NCI-H524 (cell line): Measurements from ENCODE around the gene CREG1.
A peak's percentile ranks its signal among the peaks of the same experiment; 100 is the strongest.

ENCODE experiments used
- DNase-seq, 2 experiments: peaks; one replicate each; lab custom pipeline; 2025; lab: John Stamatoyannopoulos, UW

The CREG1 gene

DNA sequence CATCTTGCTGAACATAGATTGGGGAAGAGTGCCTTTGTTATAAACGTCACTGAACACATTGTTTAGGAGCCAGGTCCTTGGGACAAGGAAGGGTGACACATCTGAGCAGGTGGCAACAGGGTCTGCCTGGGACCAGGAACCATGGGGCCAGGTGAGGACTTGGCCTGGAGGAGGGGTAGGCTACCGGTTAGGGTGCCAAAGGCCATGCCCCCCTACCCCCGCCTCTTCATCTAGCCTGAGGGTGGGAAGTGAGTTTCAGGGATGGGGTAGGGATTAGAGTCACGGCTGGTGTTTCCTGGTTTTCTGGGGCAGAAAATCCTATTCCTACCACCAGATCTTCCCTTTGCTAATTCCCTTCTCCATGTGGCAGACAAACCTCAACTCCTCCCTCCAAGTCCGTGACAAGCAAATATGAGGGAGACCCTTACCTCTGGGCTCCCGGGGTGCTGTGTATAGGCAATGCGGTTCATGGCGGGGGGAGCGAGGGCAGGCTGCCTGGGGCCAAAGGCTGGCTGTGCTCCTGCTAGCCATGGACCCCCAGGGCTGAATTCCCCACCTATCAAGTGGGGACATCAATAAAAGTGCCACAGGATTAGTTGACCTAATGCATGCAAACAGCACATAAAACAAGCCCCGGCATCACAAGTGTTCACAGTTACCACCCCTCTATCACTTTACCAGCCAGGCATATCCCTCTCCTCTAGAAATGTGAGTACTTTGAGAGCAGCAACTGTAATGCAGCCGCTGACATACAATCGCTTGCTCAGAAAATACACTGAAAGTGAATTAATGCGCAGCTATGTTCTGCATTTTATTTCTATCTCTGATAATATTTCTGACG, 49.7 kb downstream of the CREG1 start:
- no peak for DNase-seq

DNA sequence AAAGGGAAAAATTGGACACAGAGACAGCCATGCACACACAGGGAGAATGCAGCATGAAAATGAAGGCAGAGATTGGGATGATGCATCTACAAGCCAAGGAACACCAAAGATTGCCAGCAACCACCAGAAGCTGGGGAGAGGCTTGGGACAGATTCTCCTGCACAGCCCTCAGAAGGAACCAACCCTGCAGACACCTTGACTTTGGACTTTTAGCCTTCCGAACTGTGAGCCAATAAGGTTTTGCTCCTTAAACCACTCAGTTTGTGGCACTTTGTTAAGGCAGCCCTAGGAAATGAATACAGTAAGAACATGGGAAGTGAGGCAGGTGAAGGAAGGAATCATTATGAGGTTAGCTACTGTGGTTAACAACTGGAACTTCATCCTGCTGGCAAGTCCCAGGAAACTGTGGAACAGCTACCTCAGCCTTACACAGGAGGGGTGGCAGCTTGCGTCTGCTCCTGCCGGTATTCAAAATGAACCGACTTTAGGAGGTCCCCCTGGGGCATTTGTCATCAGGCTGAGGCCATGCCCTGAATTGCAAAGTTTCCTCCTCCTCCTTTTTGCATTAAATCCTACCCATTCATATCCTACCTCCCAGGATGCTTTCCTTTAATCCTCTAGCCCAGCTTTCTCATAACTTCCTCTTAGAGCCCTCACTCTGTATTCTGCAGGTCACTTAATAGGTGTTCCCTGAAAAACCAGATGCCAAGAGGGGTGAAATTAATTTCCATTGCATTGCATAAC, 50.7 kb downstream of the CREG1 start:
- no peak for DNase-seq

DNA sequence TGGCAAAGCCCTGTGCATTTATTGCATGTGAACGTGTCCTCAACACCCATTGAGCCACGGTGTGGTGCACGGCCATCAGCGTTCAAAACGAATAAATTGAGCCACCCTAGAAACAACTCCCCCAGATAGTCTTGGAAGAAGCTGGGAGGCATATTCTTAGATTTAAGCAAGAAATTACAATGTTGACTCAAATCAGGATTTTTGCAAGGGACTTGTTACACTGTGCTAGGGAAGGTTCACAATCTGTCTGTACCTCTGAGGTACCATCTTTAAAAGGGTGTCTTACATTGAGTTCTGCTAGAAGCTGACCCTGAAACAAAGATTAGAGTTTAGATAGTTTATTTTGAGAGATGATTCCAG, 51.4 kb downstream of the CREG1 start:
- no peak for DNase-seq

DNA sequence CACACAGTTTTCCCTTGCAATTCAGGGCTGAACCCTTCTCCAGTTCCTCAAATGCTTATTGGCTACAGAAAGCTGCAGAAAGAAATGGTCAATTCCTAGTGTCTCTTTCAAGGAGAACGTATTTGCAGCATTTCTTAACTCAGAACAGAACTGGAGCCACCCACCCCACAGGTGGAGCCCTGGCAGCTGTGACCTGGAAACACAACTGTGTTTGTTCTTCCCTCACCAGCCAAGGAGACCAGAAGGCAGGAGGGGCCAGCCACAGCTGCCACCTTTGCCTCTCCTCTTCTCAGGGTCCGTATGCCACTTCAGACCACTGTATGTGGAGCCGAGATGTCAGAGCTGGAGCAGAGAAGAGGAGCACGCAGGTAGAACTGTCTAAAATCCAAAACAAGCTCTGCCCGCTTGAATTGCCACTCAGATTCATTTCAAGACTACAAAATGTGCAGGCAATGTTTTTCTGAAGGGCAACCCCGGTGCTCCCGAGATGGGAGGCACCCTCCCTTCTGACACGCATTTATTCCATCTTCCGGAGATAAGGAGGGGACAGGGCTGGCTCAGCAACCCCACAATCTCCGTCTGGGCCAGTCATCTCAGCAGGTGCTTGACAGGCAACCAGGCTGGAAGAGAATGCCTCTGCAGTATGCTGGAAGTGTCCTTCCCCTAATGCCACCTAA, 51.9 kb downstream of the CREG1 start:
- DNase-seq = peak in 1 of 2 experiments; percentile 75

DNA sequence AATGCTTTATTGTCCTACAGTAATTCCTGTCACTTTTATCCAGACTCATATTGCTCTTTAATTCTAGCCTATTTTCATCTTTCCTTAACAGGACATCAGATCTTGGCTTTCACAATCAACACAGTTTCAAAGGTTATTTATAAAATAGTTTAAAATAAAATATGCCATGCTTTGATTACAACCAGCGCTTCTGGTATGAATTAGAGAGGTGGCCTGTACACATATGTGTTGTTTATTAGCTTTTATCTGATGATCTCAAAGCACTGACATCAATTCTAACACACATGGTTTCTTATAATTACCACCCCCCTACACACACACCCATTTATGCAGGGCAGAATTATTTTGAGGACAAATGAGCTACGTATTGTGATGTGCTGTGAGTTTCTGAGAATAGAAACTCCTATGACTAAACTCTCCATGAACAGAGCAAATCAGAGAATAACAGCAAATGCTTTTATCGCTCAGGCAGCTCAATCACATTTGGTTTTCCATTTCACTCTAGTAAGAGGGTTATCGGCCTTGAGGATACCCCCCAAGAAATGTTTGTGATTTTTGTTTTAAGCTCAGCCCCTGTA, 53.2 kb downstream of the CREG1 start:
- no peak for DNase-seq

DNA sequence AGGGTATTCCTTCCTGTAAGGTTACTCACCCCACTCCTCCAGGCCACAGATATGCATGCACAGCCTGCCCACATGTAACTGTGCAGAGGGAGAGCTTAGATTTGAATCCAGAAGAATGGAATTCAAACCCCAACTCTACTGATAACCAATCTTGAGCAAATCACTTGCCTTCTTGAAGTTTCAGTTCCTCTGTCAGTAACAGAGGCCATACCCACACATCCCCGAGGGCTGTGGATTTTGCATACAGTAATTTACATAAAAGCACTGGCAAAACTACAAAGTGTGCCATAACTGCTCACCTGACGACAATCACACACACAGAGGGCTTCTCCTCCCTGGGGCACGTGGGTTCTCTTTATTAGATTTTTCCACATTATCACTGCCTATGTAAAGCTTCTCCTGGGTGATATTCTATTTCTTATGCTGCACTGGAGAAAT, 53.9 kb downstream of the CREG1 start:
- no peak for DNase-seq

DNA sequence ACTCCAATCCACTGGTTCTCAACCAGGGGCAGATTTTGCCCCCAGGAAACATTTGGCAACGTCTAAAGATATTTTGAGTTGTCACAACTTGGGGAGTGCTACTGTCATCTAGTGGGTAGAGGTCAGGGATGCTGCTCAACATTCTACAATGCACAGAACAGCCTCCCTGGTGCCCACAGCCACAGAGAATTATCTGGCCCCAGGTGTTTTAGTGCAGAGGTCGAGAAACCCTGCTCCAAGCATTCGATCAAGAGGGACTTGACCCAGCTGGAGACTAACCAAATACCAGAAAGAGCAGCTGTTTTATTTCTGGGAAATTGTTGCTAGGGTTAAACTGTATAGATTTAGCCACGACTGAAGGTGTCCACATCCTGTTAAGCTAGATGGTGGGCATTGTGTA, 54.5 kb downstream of the CREG1 start:
- no peak for DNase-seq

DNA sequence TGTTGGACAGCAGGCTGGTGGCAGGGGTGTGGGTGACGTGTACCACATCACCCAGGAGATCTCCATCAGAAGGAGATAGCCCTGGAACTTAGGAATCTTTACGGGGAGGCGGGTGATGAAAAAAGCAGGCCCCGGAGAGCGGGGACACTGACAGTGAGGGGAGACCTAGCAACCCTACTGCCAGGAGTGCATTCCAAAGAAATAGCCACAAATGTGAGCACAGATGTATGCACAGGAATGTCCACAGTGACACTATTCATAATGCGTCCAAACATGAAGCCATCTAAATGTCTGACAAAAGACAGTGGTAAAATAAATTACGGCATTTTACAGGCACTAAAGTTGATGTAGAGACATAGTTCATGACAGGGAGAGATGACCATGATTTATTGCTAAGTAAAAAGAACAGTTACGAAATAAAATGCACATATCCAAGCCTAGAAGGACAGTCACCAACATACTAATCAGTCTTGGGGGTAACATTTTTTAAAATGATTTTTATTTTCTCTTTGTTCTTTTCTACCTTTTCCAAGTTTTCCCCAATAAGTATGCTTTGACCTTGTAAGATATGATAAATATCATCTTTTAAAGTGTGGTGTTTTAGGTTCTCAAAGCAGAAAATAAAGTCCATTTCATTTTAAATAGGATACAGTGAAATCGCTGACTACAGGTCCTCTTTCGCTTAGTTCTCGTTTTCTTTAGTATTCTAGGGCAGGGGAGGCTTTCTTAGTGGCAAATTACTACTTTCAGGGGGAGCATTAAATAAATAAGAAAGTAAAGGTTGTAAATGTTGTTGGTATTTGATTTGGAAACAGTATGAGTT, 56.6 kb downstream of the CREG1 start:
- DNase-seq = no peak

DNA sequence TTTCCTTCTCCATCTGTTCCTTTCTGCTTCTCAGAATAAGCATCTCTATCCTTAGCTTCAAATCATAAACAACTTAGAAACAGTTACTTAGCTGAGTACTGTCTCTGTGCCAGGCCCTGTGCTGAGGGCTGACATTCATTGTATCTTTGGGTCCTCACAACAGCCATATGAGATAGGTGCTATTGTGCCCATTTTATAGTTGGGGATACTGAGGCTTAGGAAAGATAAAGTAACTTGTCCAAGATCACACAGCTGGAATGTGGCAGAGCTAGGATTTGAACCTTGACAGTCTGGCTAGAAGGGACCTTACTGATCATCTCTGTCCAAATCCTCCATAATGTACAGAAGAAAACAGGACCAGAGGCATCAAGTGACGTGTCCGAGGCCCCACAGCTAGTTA, 60.2 kb downstream of the CREG1 start:
- no peak for DNase-seq

DNA sequence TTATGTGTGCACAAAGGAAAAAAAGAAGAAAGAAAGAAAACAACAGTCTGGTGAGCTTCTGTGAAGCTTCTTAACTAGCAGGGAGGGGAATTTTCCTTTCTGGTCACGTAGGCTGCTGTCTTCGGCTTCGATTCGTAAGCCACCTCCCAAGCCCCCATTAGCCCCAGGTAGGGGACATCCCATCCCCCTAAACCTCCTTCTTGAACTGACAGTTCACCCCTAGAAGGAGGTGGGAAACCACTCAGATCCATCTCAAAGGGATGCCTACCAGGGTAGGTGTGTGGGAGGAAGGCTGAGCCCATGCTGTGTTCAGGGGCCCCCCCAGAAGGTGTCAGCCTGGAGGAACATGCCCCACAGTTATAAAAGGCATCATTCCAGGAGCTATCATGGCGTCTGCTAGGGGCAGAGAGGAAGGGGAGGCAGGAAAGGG, 61.1 kb downstream of the CREG1 start:
- DNase-seq = no peak

DNA sequence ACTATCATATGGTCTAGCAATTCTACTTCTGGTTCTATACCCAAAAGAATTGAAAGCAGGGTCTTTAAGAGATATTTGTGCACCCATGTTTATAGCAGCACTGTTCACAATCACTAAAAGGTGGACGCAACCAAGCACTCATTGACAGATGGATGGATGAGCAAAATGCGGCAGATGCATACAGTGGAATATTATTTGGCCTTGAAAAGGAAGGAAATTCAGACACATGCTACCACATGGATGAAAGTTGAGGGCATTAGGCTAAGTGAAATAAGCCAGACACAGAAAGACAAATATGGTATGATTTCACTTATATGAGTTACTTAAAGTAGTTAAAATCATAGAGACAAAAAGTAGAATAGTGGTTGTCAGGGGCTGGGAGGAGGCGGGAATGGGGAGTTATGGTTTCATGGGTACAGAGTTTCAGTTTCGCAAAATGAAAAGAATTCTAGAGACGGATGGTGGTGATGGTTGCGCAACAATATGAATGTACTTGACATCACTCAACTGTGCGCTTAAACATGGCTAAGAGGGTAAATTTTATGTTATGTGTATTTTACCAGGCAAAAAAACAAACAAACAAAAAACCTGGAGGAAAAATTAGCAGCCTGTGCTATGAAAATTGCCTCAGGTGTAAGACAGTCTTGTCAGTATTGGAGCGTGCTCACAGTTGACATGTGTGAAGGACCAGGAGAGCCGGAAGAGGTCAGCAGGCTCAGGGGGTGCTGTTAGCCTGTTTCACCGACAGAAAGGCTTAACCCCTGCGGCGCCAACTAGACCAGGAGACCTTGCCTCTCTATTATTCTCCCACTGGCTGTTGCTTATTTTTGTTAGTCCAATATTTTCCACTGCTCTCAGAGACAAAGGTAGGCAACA, 61.7 kb downstream of the CREG1 start:
- no peak for DNase-seq
